Urinary bladder (tissue), 4 donors: Measurements from ENCODE around the gene CCDC70. TPM values are rescaled to one million over a fixed set of nuclear protein-coding genes. Genes with fewer than 3 reads are reported as not detected.

Source experiments
- DNase-seq: peaks from one replicate; pipeline ENCODE4 v3.0.0-alpha.2; 2015; ENCODE audit errors: extremely low spot score
- H3K27ac ChIP-seq: one replicate; pipeline ENCODE4 v1.5.1; 2013; ENCODE audit warnings: low read depth, mild to moderate bottlenecking, moderate library complexity
- H3K36me3 ChIP-seq: one replicate; pipeline ENCODE4 v1.6.1; 2013; ENCODE audit warnings: mild to moderate bottlenecking, moderate library complexity; ENCODE audit not compliant: insufficient read depth
- H3K4me1 ChIP-seq: one replicate; pipeline ENCODE4 v1.6.1; 2013; ENCODE audit warnings: mild to moderate bottlenecking, moderate library complexity; ENCODE audit not compliant: insufficient read depth
- H3K4me3 ChIP-seq: one replicate; pipeline ENCODE4 v1.5.1; 2013; ENCODE audit warnings: low read depth, low read length
- WGBS: extraction: QIAGEN DNeasy Blood & Tissue Kit; methylation state at CpG from one replicate; pipeline ENCODE4 v1.1.7; 2013; 5-methylcytosine and 5-hydroxymethylcytosine counted together
- polyA plus RNA-seq: library from polyadenylated mRNA; stranded (reverse); fragments of 200-250 nt; gene quantifications from one replicate; pipeline ENCODE4 v1.2.3, GENCODE V29; 2013
- total RNA-seq: library from RNA; depleted of rRNA; stranded (reverse); fragments of >200 nt; gene quantifications from one replicate; pipeline ENCODE4 v1.2.3, GENCODE V29; 2014
- donor health status: healthy with polysubstance abuse.
- donor health status: healthy.

Gene CCDC70
- total and polyA plus RNA-seq, 2 donors, result not detected

DNA sequence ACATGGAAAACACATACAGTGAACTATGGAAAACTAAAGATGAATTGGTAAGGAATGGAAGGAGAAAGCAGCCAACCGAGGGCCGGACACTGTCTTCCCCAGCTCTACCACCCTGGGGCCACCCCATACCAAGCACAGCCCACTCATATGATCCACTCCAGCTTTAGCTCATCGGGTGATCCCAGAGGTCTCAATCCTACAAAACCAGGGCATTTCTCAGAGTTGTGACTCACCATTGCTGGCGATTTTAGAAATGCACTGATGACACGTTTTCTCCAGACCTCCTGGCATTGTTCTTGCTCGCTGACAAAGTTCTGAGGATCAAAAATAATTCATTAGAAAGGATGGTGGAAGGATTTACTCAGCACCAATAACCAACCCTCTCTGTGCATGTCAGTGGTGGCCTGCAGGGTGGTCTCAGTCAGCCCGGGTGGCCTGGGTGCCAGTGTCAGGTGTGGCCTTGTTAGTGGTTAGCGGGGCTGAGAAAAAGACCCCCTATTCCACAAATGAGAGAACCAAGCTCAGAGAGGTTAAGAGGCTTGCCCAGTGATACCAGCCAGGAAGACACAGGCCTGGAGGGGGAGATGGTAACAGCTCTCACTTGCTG lies 23.4 kb upstream of the CCDC70 start:
- H3K4me1 ChIP-seq, result no peaks in the 10 kb centered on the region

GRCh38 chr13:51839711-51840540 lies 21.8 kb upstream of the CCDC70 start:
- WGBS, result 87% methylated on average over 10 of the region's 10 CpGs
- Histone ChIP-seq H3K4me1 (no peaks in the 10 kb centered on the region), H3K4me3 (no peak overlapping the region), H3K36me3 (no peaks in the 10 kb centered on the region), H3K27ac (no peak overlapping the region)
- no peak for DNase-seq

More for the DNA sequence above, 23.4 kb upstream of the CCDC70 start:
- no peaks in the 10 kb centered on the region for H3K36me3 ChIP-seq
- no peak overlapping the region for H3K27ac ChIP-seq
- no peak overlapping the region for H3K4me3 ChIP-seq
- DNase-seq, result no peak
- 91% methylated on average over 8 of the region's 8 CpGs for WGBS

DNA sequence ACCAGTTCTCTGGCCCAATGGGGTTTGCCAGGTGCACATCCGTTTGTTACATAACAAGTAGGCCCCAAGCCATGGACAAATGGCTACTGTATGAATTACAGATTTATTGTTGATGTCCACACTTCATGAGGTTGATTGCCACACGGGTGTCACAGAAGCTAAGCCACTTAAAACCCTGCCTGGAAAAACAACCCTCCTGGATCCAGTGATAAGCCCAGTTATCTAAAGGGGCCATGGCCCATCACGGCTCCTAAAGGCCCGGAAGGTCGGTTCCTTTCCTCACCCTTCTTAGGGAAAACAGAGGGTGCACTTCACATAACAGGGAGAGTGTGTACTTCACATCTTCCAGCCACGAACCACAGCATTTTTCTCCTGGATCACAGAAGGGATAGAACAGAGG lies 20.9 kb upstream of the CCDC70 start:
- 85% methylated on average over 6 of the region's 6 CpGs for WGBS

GRCh38 chr13:51841732-51842131 lies 20.0 kb upstream of the CCDC70 start:
- no peak for DNase-seq
- Histone ChIP-seq H3K36me3 (no peaks in the 10 kb centered on the region), H3K27ac (no peak overlapping the region), H3K4me3 (no peak overlapping the region), H3K4me1 (no peaks in the 10 kb centered on the region)
- WGBS, result 73% methylated on average over 6 of the region's 6 CpGs

More for the DNA sequence above, 20.9 kb upstream of the CCDC70 start:
- no peak for DNase-seq
- H3K36me3 ChIP-seq, result no peaks in the 10 kb centered on the region
- no peaks in the 10 kb centered on the region for H3K4me1 ChIP-seq
- H3K4me3 ChIP-seq, result no peak overlapping the region
- no peak overlapping the region for H3K27ac ChIP-seq

GRCh38 chr13:51843529-51843928 lies 18.2 kb upstream of the CCDC70 start:
- WGBS, result 78% methylated on average over 3 of the region's 3 CpGs
- H3K36me3 ChIP-seq, result no peaks in the 10 kb centered on the region
- H3K27ac ChIP-seq, result no peak overlapping the region
- no peak overlapping the region for H3K4me3 ChIP-seq
- no peak for DNase-seq
- H3K4me1 ChIP-seq, result no peaks in the 10 kb centered on the region

- 37% methylated on average over 20 of the region's 20 CpGs for WGBS
- Histone ChIP-seq H3K4me3 (no peak within 1 kb of the TSS), H3K4me1 (no peaks in the 10 kb centered on the region)
Observed at GRCh38 chr13:51844862-51845573, 16.8 kb upstream of the CCDC70 start, which contains the start of gene TMEM272. Gene TMEM272 (minus strand): TSS chr13:51845177. CDS start chr13:51838530, 6,647 bp downstream.

GRCh38 chr13:51845574-51846318 lies 16.0 kb upstream of the CCDC70 start:
- Histone ChIP-seq H3K36me3 (no peaks in the 10 kb centered on the region), H3K4me3 (no peak overlapping the region), H3K4me1 (no peaks in the 10 kb centered on the region), H3K27ac (no peak overlapping the region)
- 79% methylated on average over 5 of the region's 5 CpGs for WGBS
- no peak for DNase-seq

More at GRCh38 chr13:51844862-51845573, 16.8 kb upstream of the CCDC70 start, which contains the start of gene TMEM272:
- Histone ChIP-seq H3K27ac (no peak within 1 kb of the TSS), H3K36me3 (no peaks in the 10 kb centered on the region)
- no peak for DNase-seq

GRCh38 chr13:51846756-51847155 lies 15.0 kb upstream of the CCDC70 start:
- H3K27ac ChIP-seq, result no peak overlapping the region
- H3K4me1 ChIP-seq, result no peaks in the 10 kb centered on the region
- DNase-seq, result no peak
- H3K4me3 ChIP-seq, result no peak overlapping the region
- H3K36me3 ChIP-seq, result no peaks in the 10 kb centered on the region
- 78% methylated on average over 1 of the region's 1 CpG for WGBS

DNA sequence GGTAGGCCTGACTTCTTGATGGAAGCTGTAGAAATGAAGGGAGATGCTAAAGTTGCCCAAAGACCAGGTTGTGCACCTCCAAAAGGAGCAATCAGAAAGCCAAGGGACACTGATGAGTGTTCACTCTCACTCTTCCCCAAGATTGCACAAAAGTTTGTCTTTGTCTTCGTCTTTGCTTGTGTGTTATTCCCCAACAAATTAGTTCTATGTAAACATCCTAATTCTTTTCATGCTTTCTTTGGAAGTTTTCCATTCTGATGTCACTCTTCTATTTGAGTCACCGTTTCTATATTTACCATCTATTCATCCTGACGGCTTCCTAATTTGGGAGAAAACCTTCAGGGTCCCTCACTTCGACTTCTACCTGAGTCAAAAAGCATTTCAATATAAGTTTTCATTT lies 13.1 kb upstream of the CCDC70 start:
- 55% methylated on average over 4 of the region's 4 CpGs for WGBS
- DNase-seq, result no peak
- Histone ChIP-seq H3K4me3 (no peak overlapping the region), H3K4me1 (no peaks in the 10 kb centered on the region), H3K36me3 (no peaks in the 10 kb centered on the region), H3K27ac (no peak overlapping the region)

DNA sequence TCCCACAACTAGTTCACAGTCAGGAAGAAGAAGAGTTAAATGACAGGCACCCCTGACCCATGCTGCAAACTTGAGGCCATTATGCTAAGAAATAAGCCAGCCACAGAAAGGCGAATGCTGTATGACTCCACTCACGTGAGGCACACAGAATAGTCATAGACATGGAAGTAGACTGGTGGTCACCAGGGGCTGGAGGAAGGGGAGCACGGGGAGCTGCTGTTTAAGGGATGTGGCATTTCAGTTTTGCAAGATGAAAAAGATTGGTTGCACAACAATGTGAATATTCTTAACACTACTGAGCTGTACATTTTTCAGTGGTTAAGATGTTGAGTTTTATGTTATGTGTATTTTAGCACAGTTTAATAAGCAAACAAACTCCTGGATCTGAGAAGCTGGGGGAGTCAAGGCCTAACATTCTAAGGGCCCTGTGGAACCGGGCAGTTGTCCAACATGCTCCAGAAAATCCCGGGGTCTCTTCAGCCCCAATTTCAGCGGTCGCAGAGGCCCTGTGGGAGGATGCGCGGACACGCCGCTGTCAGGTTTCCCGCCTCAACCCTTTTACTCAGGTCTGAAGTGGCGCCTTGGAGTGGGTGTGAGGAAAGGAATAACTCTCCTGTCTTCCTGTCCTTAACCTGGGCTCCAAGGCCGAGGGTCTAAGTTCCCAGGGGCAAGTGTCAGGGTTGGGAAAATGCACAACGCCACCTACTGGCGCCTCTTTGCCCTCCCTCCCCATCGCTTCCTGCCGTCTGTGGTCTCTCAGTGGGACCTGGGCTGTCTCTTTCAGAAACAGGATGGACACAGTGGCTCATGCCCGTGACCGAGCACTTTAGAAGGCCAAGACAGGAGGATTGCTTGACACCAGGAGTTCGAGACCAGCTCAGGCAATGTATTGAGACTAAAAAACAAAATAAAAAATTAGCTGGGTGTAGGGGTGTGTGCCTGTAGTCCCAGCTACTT lies 12.3 kb upstream of the CCDC70 start:
- H3K4me3 ChIP-seq, result no peak overlapping the region
- H3K36me3 ChIP-seq, result no peaks in the 10 kb centered on the region
- 64% methylated on average over 21 of the region's 21 CpGs for WGBS
- DNase-seq, result no peak
- H3K4me1 ChIP-seq, result no peaks in the 10 kb centered on the region
- no peak overlapping the region for H3K27ac ChIP-seq

- no peaks in the 10 kb centered on the region for H3K4me1 ChIP-seq
- no peak for DNase-seq
- WGBS, result 90% methylated on average over 1 of the region's 1 CpG
- no peak overlapping the region for H3K27ac ChIP-seq
- H3K36me3 ChIP-seq, result no peaks in the 10 kb centered on the region
- no peak overlapping the region for H3K4me3 ChIP-seq
Observed at GRCh38 chr13:51856027-51856736, 5.6 kb upstream of the CCDC70 start.

- Histone ChIP-seq H3K4me1 (no peaks in the 10 kb centered on the region), H3K27ac (no peak overlapping the region), H3K36me3 (no peaks in the 10 kb centered on the region), H3K4me3 (no peak overlapping the region)
- no peak for DNase-seq
- 61% methylated on average over 1 of the region's 1 CpG for WGBS
Observed at GRCh38 chr13:51856998-51857397, 4.8 kb upstream of the CCDC70 start.
